ENCODE measurements around the gene KRTAP9-6. TPM values are rescaled to one million over a fixed set of nuclear protein-coding genes. Genes with fewer than 3 reads are reported as not detected.

The KRTAP9-6 gene
- total RNA-seq, 4 donors from 2014 or later = not detected

DNA sequence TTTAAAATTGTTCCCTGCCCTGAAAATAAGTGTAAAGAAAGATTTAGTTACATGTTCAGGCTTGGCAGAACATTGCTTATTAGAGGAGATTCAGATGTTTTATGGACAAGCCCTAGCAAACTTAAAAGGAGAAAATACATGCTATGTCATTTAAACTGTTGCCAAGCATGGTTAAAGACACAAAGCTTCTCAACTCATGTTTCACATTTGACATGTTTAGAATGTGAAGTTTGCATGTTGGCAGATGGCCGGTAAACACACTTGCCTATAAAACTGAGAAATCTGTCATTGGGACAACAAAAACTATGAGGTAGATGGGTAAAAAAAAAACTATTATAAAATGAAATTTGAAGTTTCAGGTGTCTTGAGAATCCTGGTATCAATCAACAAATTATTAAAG is 31.7 kb downstream of the KRTAP9-6 start:
- H3K4me1 ChIP-seq = no peaks in the 10 kb centered on the region
- 26 to 45% methylated on average over 1 of the region's 1 CpG for WGBS, 2 donors (ENCODE audit: low coverage in 1 of 2)
- no peak for TF ChIP-seq POLR2AphosphoS5 (IDR thresholded peaks at IDR 0.05)
- no peak for TF ChIP-seq POLR2A (IDR thresholded peaks at IDR 0.05)
- TF ChIP-seq EP300 (IDR thresholded peaks at IDR 0.05) = no peak
- TF ChIP-seq, protein P1, sequence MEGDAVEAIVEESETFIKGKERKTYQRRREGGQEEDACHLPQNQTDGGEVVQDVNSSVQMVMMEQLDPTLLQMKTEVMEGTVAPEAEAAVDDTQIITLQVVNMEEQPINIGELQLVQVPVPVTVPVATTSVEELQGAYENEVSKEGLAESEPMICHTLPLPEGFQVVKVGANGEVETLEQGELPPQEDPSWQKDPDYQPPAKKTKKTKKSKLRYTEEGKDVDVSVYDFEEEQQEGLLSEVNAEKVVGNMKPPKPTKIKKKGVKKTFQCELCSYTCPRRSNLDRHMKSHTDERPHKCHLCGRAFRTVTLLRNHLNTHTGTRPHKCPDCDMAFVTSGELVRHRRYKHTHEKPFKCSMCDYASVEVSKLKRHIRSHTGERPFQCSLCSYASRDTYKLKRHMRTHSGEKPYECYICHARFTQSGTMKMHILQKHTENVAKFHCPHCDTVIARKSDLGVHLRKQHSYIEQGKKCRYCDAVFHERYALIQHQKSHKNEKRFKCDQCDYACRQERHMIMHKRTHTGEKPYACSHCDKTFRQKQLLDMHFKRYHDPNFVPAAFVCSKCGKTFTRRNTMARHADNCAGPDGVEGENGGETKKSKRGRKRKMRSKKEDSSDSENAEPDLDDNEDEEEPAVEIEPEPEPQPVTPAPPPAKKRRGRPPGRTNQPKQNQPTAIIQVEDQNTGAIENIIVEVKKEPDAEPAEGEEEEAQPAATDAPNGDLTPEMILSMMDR (IDR thresholded peaks at IDR 0.05) = no peak

GRCh38 chr17:41298458-41299135 is 33.4 kb downstream of the KRTAP9-6 start:
- Histone ChIP-seq H3K4me1 (no peaks in the 10 kb centered on the region), H3K4me3 (no peak overlapping the region), H3K9me3 (no peaks in the 10 kb centered on the region), H3K27ac (no peak overlapping the region), H3K27me3 (peaks cover 11% of the 10 kb centered on the region), H3K36me3 (no peaks in the 10 kb centered on the region)
- no peak for ATAC-seq
- 86 to 95% methylated on average over 11 to 19 of the region's 20 CpGs for WGBS, 2 donors (ENCODE audit: low coverage in 1 of 2)
- TF ChIP-seq POLR2AphosphoS5 (IDR thresholded peaks at IDR 0.05) (no peak), POLR2A (IDR thresholded peaks at IDR 0.05) (no peak)

More for the DNA sequence above, 31.7 kb downstream of the KRTAP9-6 start:
- Histone ChIP-seq H3K36me3 (no peaks in the 10 kb centered on the region), H3K9me3 (no peaks in the 10 kb centered on the region), H3K4me3 (no peak overlapping the region), H3K27ac (no peak overlapping the region), H3K27me3 (peaks cover 23% of the 10 kb centered on the region)
- no peak for ATAC-seq

DNA sequence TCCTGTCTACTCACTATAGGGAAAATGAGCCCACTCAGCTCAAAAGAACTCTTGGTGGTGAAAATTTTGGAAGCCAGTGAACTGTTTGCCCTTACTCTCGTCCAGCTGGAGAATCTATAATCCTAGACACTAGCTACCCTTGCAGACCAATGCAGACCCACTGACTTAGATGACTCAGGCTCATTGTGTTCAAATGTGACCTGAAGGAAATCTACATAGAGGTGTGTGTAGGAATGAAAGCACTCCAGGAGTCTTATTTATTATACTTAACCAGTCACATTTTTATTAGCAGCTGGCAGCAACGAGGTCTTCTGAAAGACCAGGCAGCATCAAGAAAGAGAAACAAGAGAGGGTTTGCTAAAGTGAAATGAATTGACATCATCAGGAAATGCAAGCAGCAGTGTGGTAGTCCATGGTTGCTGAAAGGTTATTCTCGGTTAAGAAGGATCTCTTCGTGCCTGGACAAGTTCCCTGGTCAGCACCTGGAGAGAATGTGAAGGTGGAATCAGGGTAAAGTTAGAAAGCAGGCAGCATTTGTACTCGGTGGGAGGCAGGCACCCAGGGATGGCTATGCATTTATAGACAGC is 36.1 kb downstream of the KRTAP9-6 start:
- WGBS, 2 donors (ENCODE audit: low coverage in 1 of 2) = 40 to 71% methylated on average over 1 to 5 of the region's 5 CpGs
- ATAC-seq = no peak

DNA sequence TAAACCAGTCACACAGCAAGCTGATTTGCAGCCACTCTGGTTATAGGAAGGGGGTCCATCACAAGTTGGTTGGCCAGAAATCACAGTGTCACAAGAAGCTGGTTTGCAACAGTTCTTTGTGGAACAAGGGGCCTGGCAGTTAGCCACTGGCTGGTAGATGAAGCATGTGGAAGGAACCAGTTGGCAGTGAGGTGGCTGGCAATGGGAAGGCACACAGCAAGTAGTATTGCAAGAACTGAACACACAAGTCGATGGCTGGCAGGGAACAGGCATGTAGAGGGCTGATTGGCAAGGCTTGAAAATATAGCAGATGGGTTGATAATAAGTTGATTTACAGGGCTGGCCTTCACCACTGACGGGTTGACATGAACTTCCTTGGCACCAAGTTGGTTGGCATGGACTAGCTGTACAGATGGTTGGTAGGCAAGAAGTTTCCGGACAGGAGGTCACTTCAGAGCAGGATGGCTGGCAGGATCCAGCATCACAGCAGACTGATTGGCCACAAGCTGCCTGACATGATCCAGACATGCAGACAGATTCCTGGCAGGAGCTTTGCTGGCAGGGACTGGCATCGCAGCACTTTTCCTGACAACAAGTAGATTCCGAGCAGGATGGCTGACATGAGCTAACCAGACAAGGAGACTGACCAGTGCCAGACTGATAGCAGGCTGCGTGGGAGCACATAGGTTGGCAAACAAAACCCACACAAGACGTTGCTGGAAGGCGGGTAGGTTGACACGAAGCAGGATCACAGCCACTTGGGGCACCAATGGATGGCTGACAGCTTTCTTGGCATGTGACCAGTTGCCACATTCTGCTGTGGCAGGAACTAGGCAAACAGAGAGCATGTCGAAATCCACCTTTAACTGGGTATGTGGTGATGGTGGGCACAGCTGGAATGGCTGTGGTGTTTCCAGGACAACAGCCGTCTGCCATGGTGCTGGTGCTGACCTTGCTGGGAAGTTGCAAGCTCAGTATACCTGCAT is 37.0 kb downstream of the KRTAP9-6 start, which contains the start of gene KRTAP29-1:
KRTAP29-1 (minus strand) TSS at position 936 of the 986 bp plus-strand sequence; CDS start at position 936, 0 bp downstream.
- no peak within 1 kb of the TSS for H3K27ac ChIP-seq
- no peaks in the 10 kb centered on the region for H3K36me3 ChIP-seq
- 63 to 67% methylated on average over 4 to 7 of the region's 11 CpGs for WGBS, 2 donors (ENCODE audit: low coverage in 1 of 2)
- peaks cover 11% of the 10 kb centered on the region for H3K27me3 ChIP-seq
- no peaks in the 10 kb centered on the region for H3K9me3 ChIP-seq
- H3K4me3 ChIP-seq = no peak within 1 kb of the TSS
- no peaks in the 10 kb centered on the region for H3K4me1 ChIP-seq
- no peak for ATAC-seq
- TF ChIP-seq POLR2AphosphoS5 (IDR thresholded peaks at IDR 0.05) = no peak
- TF ChIP-seq POLR2A (IDR thresholded peaks at IDR 0.05) = no peak
- no peak for TF ChIP-seq EP300 (IDR thresholded peaks at IDR 0.05)
- TF ChIP-seq, protein P1 (IDR thresholded peaks at IDR 0.05) = no peak

More for the DNA sequence above, 36.1 kb downstream of the KRTAP9-6 start:
- H3K4me1 ChIP-seq = no peaks in the 10 kb centered on the region
- H3K36me3 ChIP-seq = no peaks in the 10 kb centered on the region
- H3K27ac ChIP-seq = no peak overlapping the region
- no peak for TF ChIP-seq POLR2A (IDR thresholded peaks at IDR 0.05)
- TF ChIP-seq, protein P1 (IDR thresholded peaks at IDR 0.05) = no peak
- peaks cover 11% of the 10 kb centered on the region for H3K27me3 ChIP-seq
- no peaks in the 10 kb centered on the region for H3K9me3 ChIP-seq
- H3K4me3 ChIP-seq = no peak overlapping the region

- no peaks in the 10 kb centered on the region for H3K4me1 ChIP-seq
- 74 to 100% methylated on average over 1 to 4 of the region's 4 CpGs for WGBS, 2 donors (ENCODE audit: low coverage in 1 of 2)
- no peak for TF ChIP-seq POLR2A (IDR thresholded peaks at IDR 0.05)
- TF ChIP-seq EP300 (IDR thresholded peaks at IDR 0.05) = no peak
- TF ChIP-seq POLR2AphosphoS5 (IDR thresholded peaks at IDR 0.05) = no peak
- TF ChIP-seq, protein P1 (IDR thresholded peaks at IDR 0.05) = no peak
Observed at GRCh38 chr17:41302981-41303380, 37.8 kb downstream of the KRTAP9-6 start.

More at GRCh38 chr17:41302981-41303380, 37.8 kb downstream of the KRTAP9-6 start:
- H3K4me3 ChIP-seq = no peak overlapping the region
- no peaks in the 10 kb centered on the region for H3K9me3 ChIP-seq
- peaks cover 13% of the 10 kb centered on the region for H3K27me3 ChIP-seq
- no peak overlapping the region for H3K27ac ChIP-seq
- ATAC-seq = no peak
- H3K36me3 ChIP-seq = no peaks in the 10 kb centered on the region
